ENCODE data around the gene PIK3R3.

- peak in 1 of 2 donors; percentile 24 for TF ChIP-seq POLR2A (IDR thresholded peaks at IDR 0.05)
- TF ChIP-seq CTCF (IDR thresholded peaks at IDR 0.05), result no peak
Measured at GRCh38 chr1:46166521-46167462, 34.4 kb upstream of the PIK3R3 start.
